Subcutaneous adipose tissue (tissue), 4 donors: ENCODE measurements around the gene SFMBT2. TPM values are rescaled to one million over a fixed set of nuclear protein-coding genes. Genes with fewer than 3 reads are reported as not detected.

Experiments used
- small RNA-seq: library from RNA; depleted of rRNA; stranded (forward); fragments of <200 nt; gene quantifications from one replicate; pipeline ENCODE3, GENCODE V24; 2016
- total RNA-seq, 4 donors: library from RNA; depleted of rRNA; stranded (reverse); fragments of >200 nt; gene quantifications; one replicate each; pipeline ENCODE4 v1.1.0, GENCODE V29; 2016
- TF ChIP-seq, protein P1 (sequence below): fragments of 450-650 bp; IDR thresholded peaks from one replicate; pipeline ENCODE4 v1.5.1; 2016; ENCODE audit warnings: low read depth, mild to moderate bottlenecking, control low read depth, antibody characterized with exemption, moderate library complexity

The SFMBT2 gene
- total RNA-seq, 4 donors from 2014 or later: 3.7 to 11.7 (median 7.0) TPM

DNA sequence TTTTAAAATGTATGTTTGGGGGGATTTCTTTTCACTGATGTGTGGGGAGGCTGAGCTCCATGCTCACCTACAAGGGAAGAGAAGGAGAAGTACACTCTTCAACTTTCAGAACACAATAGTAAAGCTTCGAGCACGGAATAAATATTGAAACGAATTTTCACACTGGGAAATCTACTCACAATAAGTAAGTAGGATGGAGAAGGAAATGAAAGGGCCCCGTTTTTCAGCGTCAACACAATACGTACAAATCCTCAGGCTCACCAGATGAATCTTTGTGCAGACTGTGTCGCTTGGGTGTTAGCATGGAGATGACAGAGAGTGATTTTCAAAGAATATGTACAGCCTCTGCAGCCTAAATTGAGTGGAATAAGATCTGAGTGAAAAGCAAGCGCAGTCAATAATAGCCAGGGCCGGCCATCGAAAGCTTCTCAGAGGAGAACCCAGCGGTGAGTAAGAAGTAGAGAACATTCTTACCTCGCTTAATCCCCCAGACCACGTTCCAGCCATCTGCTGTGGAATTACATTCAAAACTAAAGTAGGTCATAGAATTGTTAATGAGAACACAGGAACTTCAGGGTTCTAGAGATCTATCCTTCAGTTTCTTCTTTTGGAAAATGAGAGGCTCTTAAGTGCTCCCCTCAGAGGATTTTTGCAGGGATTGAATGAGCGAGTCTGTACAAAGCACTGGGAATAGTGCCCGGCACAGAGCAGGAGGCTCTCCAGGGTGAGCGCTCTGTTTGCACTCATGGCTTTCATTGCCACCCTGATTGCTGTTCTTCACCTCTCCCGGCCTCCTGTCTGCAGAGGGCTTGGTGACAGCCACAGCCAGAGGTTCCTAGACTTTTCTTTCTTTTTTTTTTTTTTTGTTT, 292.8 kb downstream of the SFMBT2 start:
- TF ChIP-seq, protein P1, sequence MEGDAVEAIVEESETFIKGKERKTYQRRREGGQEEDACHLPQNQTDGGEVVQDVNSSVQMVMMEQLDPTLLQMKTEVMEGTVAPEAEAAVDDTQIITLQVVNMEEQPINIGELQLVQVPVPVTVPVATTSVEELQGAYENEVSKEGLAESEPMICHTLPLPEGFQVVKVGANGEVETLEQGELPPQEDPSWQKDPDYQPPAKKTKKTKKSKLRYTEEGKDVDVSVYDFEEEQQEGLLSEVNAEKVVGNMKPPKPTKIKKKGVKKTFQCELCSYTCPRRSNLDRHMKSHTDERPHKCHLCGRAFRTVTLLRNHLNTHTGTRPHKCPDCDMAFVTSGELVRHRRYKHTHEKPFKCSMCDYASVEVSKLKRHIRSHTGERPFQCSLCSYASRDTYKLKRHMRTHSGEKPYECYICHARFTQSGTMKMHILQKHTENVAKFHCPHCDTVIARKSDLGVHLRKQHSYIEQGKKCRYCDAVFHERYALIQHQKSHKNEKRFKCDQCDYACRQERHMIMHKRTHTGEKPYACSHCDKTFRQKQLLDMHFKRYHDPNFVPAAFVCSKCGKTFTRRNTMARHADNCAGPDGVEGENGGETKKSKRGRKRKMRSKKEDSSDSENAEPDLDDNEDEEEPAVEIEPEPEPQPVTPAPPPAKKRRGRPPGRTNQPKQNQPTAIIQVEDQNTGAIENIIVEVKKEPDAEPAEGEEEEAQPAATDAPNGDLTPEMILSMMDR: no peak

DNA sequence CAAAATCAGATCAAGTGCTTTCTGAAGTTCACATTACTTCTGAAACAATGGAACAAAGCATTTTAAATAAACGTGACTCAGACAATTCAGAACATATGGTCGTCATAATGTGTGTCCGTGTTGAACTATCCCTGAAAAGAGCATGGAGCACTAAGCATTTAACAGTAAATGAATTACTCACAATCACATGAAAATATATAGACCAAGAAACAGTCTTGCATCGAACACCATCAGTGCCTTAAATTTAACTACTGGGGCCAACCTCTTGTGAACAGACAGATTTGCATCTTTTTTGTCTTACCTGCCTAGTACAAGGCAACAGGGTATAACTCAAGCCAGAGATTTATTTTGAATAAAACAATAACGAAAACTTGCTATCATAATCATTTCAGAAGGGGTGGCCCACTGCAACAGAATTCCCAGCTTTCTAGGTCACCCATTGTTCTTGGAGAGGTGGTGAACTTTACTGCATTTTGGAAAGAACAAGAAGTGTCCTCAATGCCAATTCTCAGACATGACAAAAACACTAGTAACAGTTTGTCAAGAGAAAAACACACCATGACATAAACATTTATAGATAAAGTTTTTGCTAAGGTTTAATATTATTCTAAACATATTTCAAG, 293.5 kb downstream of the SFMBT2 start:
- TF ChIP-seq, protein P1: no peak

DNA sequence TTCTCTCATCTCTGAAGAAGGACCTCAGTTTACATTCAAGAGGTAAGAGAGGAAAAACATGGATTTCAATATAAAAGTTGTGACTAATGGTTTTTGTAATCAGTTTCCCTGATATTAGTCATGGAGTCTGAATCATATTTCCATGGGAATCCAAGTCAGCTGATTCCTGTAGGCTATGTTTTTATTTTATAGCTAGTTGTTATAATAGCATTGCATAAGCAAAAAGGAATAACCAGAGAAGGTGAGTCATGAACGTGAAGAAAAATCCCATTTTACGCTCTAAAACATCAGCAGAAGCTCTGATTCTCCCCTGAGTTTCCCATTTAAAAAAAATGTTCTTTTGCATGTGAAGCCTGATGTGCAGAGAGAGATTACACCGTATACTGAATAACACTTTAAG, 299.3 kb downstream of the SFMBT2 start:
- TF ChIP-seq, protein P1: no peak

DNA sequence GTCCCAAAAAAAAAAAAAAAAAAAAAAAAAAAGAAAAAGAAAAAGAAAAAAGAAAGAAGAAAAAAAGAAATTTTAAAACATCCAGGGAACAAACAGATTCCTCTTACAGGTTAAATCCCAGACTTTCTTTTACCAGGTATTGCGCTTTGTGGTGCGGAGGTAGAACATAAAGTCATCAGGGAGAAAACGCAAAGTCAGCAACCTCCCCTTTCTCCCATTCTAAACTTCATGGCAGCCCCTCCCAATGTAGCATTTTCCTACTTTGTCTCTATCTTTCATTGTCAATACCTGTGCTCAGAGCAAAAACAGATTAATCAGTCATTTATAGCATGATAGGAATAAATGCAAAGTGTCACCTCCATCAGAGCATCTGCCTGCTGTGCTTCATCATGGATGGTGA, 299.7 kb downstream of the SFMBT2 start:
- TF ChIP-seq, protein P1: no peak

Small RNA genes lying within 50 kb of the gene (small RNA-seq; reads per million reads assigned to genes)
- gene AL590095.2: not detected
- gene COX6CP17: not detected
